ENCODE results near the gene LCN12. TPM values are rescaled to one million over a fixed set of nuclear protein-coding genes. Genes with fewer than 3 reads are reported as not detected.

LCN12 gene, protein sequence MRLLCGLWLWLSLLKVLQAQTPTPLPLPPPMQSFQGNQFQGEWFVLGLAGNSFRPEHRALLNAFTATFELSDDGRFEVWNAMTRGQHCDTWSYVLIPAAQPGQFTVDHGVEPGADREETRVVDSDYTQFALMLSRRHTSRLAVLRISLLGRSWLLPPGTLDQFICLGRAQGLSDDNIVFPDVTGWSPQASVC
- total RNA-seq: 8.6 TPM

DNA sequence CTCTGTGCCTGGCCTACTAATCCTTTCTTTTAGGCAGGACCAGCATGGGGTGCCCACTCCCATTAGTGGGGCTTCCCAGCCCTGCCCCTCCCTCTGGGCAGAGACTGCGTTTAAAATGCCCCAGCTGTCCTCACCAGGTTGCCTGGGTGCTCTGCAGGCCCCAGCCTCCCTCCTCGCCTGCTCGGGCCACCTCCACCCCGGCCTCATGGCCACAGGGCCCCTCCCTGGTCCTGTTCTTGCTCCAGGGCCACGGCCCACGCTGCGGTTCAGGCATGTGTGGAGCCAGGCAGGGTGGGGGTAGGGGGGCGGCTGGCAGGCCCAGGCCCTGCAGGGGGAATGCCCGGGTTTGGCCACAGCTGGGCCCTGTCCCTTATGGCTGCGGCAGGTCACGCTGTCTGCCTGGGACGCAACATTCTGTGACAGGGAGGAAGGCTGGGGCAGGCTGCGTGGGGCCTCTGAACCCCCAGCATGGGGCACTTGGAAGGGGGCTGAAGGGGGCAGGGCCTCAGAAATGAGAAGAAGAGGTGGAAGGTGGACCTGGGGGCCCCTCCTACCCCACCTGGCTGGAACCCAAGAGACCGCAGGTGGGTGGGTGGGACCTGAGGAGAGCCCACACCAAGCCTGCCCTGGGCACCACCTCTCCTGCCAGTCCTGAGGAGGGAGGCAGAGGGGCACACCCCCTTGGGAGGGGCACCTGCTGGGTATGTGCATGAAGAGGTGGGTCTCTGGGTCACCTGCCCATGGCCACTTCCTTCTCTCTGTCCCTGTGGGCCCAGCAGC is at the start of gene LCN12:
Gene LCN12 (plus strand): TSS at position 733 of the 780 bp plus-strand sequence. CDS start 55 bp downstream, outside the sequence.
- ATAC-seq (no peak), DNase-seq (ENCODE audit: low spot score) (no peak)
- intact Hi-C loops (cut with DNase I): no loop called here

DNA sequence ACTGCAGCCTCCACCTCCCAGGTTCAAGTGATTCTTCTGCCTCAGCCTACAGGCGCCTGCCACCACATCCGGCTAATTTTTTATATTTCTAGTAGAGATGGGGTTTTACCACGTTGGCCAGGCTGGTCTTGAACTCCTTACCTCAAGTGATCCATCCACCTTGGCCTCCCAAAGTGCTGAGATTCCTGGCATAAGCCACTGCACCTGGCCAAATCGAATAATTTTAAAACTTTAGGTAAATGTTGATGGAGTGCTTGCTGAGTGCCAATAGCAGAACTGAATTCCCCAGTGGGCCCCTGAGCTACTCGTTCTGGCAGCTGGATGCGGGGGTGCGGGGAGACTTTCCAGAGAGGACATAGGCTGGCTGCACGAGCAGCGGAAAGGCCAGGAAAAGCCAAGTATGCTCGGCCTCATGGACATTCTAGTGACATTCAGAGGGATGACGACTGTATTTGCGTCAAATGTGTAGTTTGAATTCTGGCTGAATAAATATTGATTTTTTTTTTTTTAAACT is 49.0 kb upstream of the LCN12 start:
- DNase-seq (ENCODE audit: low spot score) (no peak), ATAC-seq (peak; percentile 46)
- intact Hi-C loops (cut with DNase I): no loop called here

GRCh38 chr9:136906266-136906665 is 45.8 kb upstream of the LCN12 start:
- no peak for DNase-seq (ENCODE audit: low spot score)
- intact Hi-C loops (cut with DNase I): no loop called here
- no peak for ATAC-seq

DNA sequence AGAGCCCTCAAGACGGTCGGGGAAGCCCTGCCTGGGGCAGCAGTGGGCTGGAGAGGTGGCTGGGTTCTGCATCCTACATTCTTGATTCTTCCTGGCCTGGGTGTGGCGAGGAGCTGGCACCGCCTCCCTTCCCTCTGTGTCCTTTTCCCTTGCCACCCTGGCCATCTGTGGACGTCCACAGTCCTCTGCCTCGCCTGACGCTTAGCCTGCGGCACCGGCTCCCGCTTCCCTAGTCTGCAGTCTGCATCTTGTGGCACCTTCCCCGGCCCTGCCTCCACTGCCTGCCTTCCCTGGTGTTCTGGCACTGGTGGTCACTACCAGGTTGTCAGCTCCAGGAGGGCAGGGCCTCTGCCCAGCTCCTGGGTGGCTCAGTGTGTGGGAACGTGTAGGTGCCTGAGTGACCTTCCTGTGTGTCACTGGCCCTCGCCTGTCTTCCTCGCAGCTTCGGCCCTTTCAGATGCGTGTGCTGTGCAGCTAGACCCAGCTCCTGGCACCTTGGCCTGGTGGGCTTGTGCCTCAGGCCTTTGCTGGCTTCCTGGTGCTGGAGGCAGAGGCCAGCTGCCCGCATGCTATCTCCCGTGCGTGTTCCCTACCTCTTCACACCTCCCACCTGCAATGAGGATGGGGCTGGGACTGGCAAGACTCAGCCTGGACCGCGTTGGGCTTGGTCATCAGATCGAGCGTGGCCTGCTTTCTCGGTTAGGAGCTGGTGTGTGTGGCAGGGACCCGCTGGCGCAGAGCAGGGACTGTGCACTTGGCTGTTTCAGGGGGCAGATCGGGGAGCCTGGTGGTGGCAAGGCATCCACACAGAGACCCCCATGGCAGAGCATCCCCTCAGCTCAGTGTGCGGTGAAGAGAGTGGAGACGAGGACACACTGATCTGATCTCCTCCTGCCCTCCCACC is 44.8 kb upstream of the LCN12 start:
- intact Hi-C loops (cut with DNase I): no loop called here
- DNase-seq (ENCODE audit: low spot score): no peak
- ATAC-seq: no peak

DNA sequence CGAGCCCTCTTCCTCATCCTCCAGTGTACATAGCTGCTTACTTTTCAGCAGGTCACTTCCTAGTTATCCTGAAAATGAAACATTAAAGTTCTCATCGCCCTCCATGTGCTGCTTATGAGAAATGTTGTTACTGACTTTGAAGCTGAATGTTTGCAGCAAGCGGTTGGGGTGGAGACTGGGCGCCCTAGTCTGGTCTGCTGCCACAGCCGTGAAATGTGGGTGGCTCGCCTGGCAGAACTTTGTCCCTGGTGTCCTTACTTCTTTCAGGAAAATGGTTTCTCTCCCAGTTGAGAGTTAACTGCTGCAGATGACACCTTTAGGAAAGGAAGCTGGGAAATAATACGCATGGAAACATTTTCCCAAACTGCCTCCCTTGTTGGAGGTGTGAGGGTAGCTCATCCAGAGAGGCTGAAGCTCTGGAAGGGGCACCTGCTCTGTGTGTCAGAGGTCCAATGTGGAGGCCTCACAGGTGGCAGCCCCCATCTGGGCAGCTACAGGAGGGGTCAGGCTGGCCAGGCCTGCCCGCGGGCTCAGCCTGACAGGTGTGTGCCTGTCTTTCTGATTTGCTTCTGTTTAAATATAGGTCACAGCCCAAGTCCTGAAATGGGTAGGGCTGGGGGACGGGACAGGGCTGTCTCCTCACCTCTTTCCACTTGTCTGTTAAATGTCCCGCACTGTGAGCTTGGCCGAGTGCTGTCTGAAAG is 41.7 kb upstream of the LCN12 start:
- ATAC-seq (no peak), DNase-seq (ENCODE audit: low spot score) (no peak)
- intact Hi-C loops (cut with DNase I): no loop called here

GRCh38 chr9:136910901-136911245 is 41.2 kb upstream of the LCN12 start:
- intact Hi-C loops (cut with DNase I): no loop called here
- no peak for ATAC-seq

GRCh38 chr9:136913701-136914438 is 38.2 kb upstream of the LCN12 start:
- no peak for DNase-seq (ENCODE audit: low spot score)
- no peak for ATAC-seq
- intact Hi-C loops (cut with DNase I): no loop called here

More at GRCh38 chr9:136910901-136911245, 41.2 kb upstream of the LCN12 start:
- DNase-seq (ENCODE audit: low spot score): no peak

DNA sequence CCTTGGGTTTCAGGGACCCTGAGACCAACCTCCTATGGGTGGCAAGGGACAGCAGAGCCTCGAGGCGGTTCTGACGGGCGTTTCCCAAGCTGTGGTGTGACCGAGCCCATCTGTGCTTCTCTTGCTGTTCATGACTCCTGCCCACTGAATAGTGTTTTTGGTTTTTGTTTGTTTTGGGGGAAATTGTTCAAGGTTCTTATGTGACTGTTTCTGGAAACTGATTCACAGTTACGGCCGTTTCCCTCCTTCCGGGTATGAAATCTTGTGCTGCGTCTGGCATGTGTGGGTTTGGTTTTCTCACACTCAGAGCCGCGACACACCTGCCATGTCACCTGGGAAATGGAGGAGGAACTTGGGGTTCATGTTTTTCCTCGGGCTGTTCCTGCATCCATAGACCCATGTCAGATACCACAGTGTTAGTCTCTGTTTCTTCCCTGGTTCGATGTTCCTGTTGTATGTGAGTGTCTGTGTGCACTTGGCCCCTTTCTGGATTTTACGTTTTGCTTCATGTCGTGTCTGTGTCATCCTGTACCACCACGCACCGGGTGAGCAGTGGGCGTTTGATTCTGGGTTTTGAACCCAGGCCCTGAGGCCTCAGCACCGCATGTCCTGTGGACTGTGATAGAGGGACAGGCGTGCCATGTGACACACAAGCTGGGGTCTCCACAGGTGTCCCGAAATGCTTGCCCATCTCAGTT is 36.3 kb upstream of the LCN12 start:
- DNase-seq (ENCODE audit: low spot score) (no peak), ATAC-seq (no peak)
- intact Hi-C loops (cut with DNase I): no loop called here

- intact Hi-C loops (cut with DNase I): no loop called here
- ATAC-seq (no peak), DNase-seq (ENCODE audit: low spot score) (no peak)
Observed at GRCh38 chr9:136916330-136917184, 35.5 kb upstream of the LCN12 start.

GRCh38 chr9:136917902-136918301 is 34.2 kb upstream of the LCN12 start:
- DNase-seq (ENCODE audit: low spot score): no peak
- ATAC-seq: no peak
- intact Hi-C loops (cut with DNase I): no loop called here

GRCh38 chr9:136920069-136920468 is 32.0 kb upstream of the LCN12 start:
- DNase-seq (ENCODE audit: low spot score): no peak
- intact Hi-C loops (cut with DNase I): no loop called here

DNA sequence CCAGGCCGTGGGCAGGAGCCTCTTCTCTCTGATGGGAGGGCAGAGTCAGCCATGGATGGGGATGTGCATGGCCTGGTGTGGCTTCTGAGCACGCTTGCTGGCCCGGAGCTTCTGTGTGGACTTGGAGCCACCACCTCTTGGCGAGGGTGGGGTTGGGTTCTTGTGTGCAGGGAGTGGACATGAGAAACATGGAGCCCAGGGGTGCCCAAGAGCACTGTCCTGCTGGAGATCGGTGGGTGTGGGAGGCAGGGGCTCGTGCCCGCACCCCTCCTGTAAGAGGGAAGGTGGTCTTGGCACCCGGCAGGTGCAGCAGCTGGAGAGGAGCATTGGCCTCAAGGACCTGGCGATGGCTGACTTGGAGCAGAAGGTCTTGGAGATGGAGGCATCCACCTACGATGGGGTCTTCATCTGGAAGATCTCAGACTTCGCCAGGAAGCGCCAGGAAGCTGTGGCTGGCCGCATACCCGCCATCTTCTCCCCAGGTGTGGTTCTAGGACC is 31.3 kb upstream of the LCN12 start:
- ATAC-seq: no peak
- intact Hi-C loops (cut with DNase I): no loop called here
- DNase-seq (ENCODE audit: low spot score): no peak

More at GRCh38 chr9:136920069-136920468, 32.0 kb upstream of the LCN12 start:
- ATAC-seq: no peak

DNA sequence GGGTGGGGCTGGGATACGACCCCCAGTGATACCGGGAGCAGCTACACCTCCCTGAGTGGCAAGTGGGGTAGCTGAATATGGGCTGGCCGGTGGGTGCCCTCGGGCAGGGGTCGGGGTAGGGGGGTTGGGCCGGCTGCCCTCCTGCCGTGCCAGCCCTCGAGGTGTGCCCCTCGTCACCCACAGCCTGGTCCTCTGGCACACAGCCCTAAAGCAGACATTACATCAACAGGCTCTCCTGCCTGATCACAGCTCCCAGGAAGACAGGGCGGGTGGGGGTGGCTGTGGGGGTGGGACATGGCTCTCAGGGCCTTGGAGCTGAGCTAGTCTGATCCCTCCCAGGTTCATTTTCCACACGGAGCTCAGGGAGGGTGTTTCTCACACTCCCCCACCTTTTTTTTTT is 30.8 kb upstream of the LCN12 start:
- ATAC-seq: no peak
- intact Hi-C loops (cut with DNase I): no loop called here

DNA sequence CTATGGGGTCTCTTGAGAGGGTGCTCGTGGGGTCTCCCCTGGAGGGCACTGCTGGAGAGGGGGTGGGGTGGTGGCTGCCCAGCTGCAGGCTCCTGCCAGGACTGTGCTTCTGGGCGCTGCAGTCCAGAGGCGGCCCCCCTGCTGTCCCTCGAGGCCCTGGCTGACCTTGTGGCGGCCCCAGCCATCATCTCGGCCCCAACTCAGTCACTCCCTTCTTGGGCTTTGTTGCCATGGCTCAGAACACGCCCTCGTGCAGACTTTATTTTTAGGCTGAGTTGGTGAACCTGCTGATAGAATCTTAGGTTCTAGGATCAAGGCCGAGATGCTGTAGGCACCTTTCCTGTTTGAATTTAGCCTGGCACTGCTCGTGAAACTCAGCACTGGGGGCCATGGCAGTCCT is 30.4 kb upstream of the LCN12 start:
- intact Hi-C loops (cut with DNase I): no loop called here
- DNase-seq (ENCODE audit: low spot score): no peak
- ATAC-seq: no peak

More for the DNA sequence above, 30.8 kb upstream of the LCN12 start:
- no peak for DNase-seq (ENCODE audit: low spot score)

- intact Hi-C loops (cut with DNase I): no loop called here
- no peak for ATAC-seq
- DNase-seq (ENCODE audit: low spot score): no peak
Observed at GRCh38 chr9:136922540-136922939, 29.5 kb upstream of the LCN12 start.

DNA sequence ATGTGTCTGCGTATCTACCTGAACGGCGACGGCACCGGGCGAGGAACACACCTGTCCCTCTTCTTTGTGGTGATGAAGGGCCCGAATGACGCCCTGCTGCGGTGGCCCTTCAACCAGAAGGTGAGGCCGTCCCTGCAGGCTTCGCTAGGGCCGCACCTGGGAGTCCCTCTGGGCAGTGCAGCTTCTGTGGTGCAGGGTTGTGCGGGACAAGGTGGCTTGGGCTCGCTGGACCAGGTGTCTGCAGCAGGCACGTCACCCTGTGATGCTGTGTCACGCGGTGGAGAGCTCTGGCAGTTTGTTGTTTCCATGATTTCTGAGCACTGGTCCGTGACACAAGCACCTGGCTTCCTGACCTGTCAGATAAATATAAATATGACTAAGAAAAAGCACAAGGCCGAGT is 28.2 kb upstream of the LCN12 start:
- intact Hi-C loops (cut with DNase I): no loop called here
- DNase-seq (ENCODE audit: low spot score) (no peak), ATAC-seq (no peak)

Measured in sciatic nerve (tissue), 2 donors.